Measurements from ENCODE around the gene PXDC1.

DNA sequence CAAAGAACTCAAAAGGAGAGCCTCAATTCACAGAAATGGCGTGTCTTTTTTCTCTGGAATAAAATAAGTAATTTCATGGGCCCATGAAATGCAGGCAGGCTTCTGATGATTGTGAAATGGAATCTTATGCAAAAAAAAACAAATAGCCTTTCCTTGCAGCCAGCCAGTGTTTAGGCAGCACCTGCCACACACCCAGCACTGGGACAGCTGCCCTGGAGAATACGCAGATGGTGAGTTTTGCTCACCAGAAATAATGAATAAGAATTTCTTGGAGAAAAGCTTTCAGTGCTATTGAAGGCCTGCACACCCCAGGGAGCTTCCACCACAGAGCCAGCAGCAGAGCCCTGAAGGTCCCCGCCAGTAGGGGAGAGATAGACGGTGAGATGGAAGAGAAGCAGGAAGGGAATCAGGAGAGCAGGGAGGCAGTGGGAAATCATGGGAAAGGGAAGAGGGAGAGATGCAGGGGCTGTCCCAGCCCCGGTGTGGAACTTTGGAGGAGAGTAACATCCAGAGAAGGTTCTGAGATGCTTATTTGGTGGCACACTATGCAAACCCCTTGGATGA is 54.9 kb downstream of the PXDC1 start:
- TF ChIP-seq POLR2A (IDR thresholded peaks at IDR 0.05; ENCODE audit: extremely low read depth, insufficient read length) (no peak), CTCF (IDR thresholded peaks at IDR 0.05; ENCODE audit: low read depth, low read length) (no peak), MYC (IDR thresholded peaks at IDR 0.05; ENCODE audit: low read depth, low read length) (no peak)
- TF ChIP-seq, protein P1, sequence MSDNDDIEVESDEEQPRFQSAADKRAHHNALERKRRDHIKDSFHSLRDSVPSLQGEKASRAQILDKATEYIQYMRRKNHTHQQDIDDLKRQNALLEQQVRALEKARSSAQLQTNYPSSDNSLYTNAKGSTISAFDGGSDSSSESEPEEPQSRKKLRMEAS (IDR thresholded peaks at IDR 0.05; ENCODE audit: low read depth, low read length), result no peak

All from NB4 (cell line).